GM12891 (cell line): Measurements from ENCODE around the gene LATS2.

Experiments used
- DNase-seq: peaks from one replicate; pipeline ENCODE4 v3.0.0; 2011; ENCODE audit warnings: low spot score; ENCODE audit not compliant: insufficient read length
- FAIRE-seq: peaks from 2 replicates; lab custom pipeline; 2011; peaks lifted over from hg19 to GRCh38; lab: Jason Lieb, UNC
- PAX5 ChIP-seq: IDR thresholded peaks from 2 replicates; pipeline ENCODE4 v1.6.1; 2011; ENCODE audit warnings: low read length, moderate library complexity, mild to moderate bottlenecking; ENCODE audit not compliant: insufficient read depth, severe bottlenecking
- POLR2A ChIP-seq: IDR thresholded peaks from 2 replicates; pipeline ENCODE4 v1.6.1; 2011; ENCODE audit warnings: low read depth, low read length, control low read depth
- POLR2AphosphoS5 ChIP-seq: IDR thresholded peaks from 2 replicates; pipeline ENCODE4 v1.6.1; 2011; ENCODE audit warnings: low read depth, low read length, control low read depth
- POU2F2 ChIP-seq: IDR thresholded peaks from 2 replicates; pipeline ENCODE4 v1.6.1; 2011; ENCODE audit warnings: low read depth, mild to moderate bottlenecking, control low read depth, low read length, moderate library complexity
- SPI1 ChIP-seq: IDR thresholded peaks from 2 replicates; pipeline ENCODE4 v1.6.1; 2011; ENCODE audit warnings: low read depth, low read length, control low read depth
- TAF1 ChIP-seq: IDR thresholded peaks from 2 replicates; pipeline ENCODE4 v1.6.1; 2011; ENCODE audit warnings: low read depth, low read length, control low read depth

Gene LATS2

DNA sequence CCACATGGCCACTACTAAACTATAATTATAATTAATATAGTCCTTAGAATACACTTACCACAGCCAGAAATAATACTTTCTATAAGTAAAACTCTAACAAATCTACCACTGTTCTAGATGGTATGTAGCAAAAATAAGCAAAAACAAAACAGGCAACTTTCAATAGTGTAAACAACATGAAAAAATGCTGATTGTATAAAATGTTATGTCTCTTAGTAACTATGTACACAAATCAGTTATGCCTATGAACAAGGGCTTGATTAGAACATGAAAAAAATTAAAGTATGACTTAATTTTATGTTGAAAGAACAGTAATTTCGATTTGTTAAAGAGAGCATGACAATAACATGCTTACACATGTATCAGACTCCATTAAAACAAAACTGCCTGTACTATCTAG, 60.7 kb downstream of the LATS2 start:
- DNase-seq (no peak), FAIRE-seq (no peak)
- TF ChIP-seq POLR2A: no peak
- no peak for TF ChIP-seq POLR2AphosphoS5
- TF ChIP-seq POU2F2: no peak
- no peak for TF ChIP-seq TAF1
- TF ChIP-seq PAX5: no peak
- no peak for TF ChIP-seq SPI1

DNA sequence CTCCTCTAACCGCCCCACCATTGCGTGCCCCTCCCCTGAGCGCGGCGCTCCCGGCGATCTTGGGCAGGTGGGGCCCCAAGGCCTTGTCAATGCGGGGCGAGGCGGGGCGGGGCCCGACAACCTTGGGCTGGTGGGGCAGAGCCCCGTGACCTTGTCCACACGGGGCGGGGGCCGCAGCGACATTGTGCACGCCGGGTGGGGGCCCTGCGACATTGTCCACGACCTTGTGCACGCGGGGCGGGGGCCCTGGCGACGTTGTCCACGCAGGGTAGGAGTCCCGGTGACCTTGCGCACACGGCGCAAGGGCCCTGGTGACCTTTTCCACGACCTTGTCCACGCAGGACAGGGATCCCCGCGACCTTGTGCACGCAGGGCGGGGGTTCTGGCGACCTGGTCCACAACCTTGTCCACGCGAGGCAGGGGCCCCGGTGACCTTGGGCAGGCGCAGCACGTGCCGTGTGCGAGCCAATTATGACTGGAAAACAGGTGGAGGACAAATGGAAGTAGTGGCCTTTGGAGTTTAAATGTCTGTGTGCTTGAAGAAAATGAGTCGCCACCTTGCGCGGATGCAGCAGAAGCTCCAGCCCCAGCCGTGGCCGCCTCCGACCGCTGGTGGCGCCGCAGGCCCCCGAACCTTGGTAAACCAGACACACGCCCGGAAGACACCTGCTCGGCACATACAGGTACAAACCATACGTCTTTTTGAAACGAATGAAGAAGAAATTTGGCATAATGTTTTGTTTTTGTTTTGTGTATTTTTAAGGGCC, 62.6 kb downstream of the LATS2 start:
- TF ChIP-seq SPI1: no peak
- no peak for TF ChIP-seq POLR2A
- no peak for TF ChIP-seq PAX5
- TF ChIP-seq POU2F2: no peak
- TF ChIP-seq TAF1: no peak
- no peak for TF ChIP-seq POLR2AphosphoS5
- no peak for DNase-seq
- no peak for FAIRE-seq

- no peak for DNase-seq
- TF ChIP-seq POLR2A (no peak), POLR2AphosphoS5 (no peak), POU2F2 (no peak), SPI1 (no peak), PAX5 (no peak), TAF1 (no peak)
- FAIRE-seq: no peak
These were observed 63.9 kb downstream of the LATS2 start for GRCh38 chr13:20997301-20998161.

DNA sequence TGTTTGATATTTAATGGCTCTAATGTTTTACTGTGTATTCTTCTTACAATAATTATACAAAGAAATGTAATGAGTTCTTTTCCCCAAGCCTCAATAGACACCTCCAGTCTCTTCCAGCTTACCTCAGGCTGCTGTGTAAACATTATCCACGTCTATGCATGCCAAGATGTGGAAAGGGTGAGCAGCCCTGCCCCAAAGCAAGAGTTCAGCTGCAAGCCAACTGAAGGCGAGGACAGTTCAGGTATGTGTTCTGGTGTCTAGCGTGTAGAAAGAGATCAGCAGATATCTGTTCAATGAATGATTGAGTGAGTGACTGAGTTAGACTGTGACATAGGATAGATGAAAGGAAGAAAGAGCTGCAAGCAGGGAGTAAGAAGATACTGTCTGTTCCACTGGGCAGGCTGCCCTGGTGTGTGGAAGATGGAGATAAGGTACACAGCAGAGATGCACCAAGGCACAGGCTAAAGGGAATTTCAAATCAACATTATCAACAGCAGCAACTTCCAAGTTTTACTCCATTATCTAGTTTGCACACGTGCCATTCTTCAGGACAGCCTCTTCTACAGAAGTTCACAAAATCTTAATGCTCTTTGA, 66.0 kb downstream of the LATS2 start:
- no peak for FAIRE-seq
- TF ChIP-seq TAF1 (no peak), POLR2A (no peak), PAX5 (no peak), POU2F2 (no peak), SPI1 (no peak), POLR2AphosphoS5 (no peak)
- no peak for DNase-seq

GRCh38 chr13:20994441-20994821, 67.0 kb downstream of the LATS2 start:
- TF ChIP-seq POLR2A: no peak
- TF ChIP-seq POU2F2: no peak
- TF ChIP-seq POLR2AphosphoS5: no peak
- no peak for TF ChIP-seq TAF1
- no peak for DNase-seq
- no peak for FAIRE-seq

- no peak for FAIRE-seq
- no peak for DNase-seq
- TF ChIP-seq SPI1: no peak
- no peak for TF ChIP-seq TAF1
- TF ChIP-seq POU2F2: no peak
- TF ChIP-seq POLR2AphosphoS5: no peak
- no peak for TF ChIP-seq PAX5
- no peak for TF ChIP-seq POLR2A
These were observed 67.5 kb downstream of the LATS2 start for GRCh38 chr13:20993661-20994440.

DNA sequence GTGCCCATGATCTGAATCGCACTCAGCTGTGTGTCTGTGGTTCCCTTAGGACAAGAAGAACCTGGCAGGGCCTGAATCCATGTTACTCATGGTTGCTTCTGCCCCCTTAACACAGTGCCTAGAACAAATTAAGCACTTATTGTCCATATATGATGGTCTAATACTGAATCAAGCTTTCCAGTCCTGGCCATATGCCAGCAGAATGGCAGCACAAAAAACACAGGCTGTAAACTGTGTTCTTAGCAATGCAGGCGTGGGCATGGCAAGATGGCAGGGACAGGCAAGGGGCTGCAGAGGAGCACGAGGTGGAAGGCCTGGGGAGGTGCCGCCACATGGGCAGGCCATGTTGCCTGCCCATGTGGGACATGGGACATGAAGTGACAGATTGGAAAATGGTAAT, 68.2 kb downstream of the LATS2 start:
- TF ChIP-seq POLR2A: no peak
- TF ChIP-seq SPI1: no peak
- TF ChIP-seq TAF1: no peak
- no peak for TF ChIP-seq PAX5
- TF ChIP-seq POLR2AphosphoS5: no peak
- no peak for TF ChIP-seq POU2F2
- DNase-seq: no peak
- FAIRE-seq: no peak

GRCh38 chr13:20991741-20992520, 69.5 kb downstream of the LATS2 start:
- TF ChIP-seq POLR2AphosphoS5: no peak
- TF ChIP-seq TAF1: no peak
- FAIRE-seq: no peak
- DNase-seq: no peak
